Loucy (cell line): ENCODE measurements around the gene GRID1.

Source experiments
- CTCF ChIP-seq: fragments of 200-600 bp; sonication (generic); conservative IDR thresholded peaks from 2 replicates; pipeline ENCODE4 v1.5.1; 2014; ENCODE audit warnings: mild to moderate bottlenecking, antibody characterized with exemption, low read length
- EZH2phosphoT487 ChIP-seq: fragments of 200-600 bp; IDR thresholded peaks from 2 replicates; pipeline ENCODE4 v1.6.1; 2018; ENCODE audit warnings: antibody characterized with exemption, mild to moderate bottlenecking, moderate library complexity, borderline replicate concordance

- TF ChIP-seq CTCF (no peak), EZH2phosphoT487 (no peak)
These were observed 752.0 kb downstream of the GRID1 start for GRCh38 chr10:85614566-85614965.
